ENCODE results near the gene IPO9. TPM values are rescaled to one million over a fixed set of nuclear protein-coding genes. Genes with fewer than 3 reads are reported as not detected.
"Not testable (repeated sequence)": the region's sequence is repeated elsewhere in the genome, so short reads cannot be mapped to it uniquely, and the experiment has no call there.

IPO9 gene
- total RNA-seq, 4 donors from 2014 or later = 7.2 to 16.3 (median 10.3) TPM

DNA sequence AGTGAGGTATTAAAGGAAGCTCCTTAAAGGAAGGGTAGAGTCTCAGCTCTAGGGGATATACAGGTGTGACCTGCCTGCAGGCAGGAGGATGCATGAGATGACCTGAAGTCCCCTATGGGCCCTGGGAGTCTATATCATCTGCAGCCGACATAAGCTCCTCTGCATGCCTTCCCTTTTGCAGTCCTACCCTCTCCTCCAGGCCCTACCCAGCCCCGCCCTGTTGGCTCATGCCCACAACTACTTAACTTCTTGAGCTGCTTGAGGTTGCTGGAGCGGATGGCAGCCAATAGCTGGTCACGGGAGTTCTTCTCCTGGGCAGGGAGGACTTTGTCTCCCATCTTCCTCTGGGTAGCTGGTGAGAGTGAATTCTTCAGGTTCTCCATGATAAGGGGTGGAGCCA lies 70.0 kb downstream of the IPO9 start:
- intact Hi-C loops (cut with DNase I; ENCODE audit: low total_unique reads) (no loop called here), in situ Hi-C loops (cut with MboI; ENCODE audit: low sequenced_read_pairs in 4 of 4) (loop anchor here in 3 of 4 donors (5.0 to 25.0 kb wide), 2 partner anchors 73 to 238 kb away; partner anchors contain the start of gene ARL8A (in 3 of the 3))
- no peaks in the 10 kb centered on the region for H3K36me3 ChIP-seq
- H3K4me1 ChIP-seq = peaks cover 13 to 25% of the 10 kb centered on the region in 2 donors
- no peak overlapping the region for H3K4me3 ChIP-seq
- H3K27me3 ChIP-seq = no peaks in the 10 kb centered on the region
- H3K27ac ChIP-seq = peak overlapping the region in 3 of 4 donors; percentile 17 to 35 (median 22)
- no peaks in the 10 kb centered on the region for H3K9me3 ChIP-seq
- TF ChIP-seq POLR2A (IDR thresholded peaks at IDR 0.05) (no peak), CTCF (IDR thresholded peaks at IDR 0.05 in 4 of 5, conservative IDR thresholded peaks at IDR 0.05 in 1 of 5) (no peak)
- no peak for DNase-seq
- no peak for ATAC-seq

DNA sequence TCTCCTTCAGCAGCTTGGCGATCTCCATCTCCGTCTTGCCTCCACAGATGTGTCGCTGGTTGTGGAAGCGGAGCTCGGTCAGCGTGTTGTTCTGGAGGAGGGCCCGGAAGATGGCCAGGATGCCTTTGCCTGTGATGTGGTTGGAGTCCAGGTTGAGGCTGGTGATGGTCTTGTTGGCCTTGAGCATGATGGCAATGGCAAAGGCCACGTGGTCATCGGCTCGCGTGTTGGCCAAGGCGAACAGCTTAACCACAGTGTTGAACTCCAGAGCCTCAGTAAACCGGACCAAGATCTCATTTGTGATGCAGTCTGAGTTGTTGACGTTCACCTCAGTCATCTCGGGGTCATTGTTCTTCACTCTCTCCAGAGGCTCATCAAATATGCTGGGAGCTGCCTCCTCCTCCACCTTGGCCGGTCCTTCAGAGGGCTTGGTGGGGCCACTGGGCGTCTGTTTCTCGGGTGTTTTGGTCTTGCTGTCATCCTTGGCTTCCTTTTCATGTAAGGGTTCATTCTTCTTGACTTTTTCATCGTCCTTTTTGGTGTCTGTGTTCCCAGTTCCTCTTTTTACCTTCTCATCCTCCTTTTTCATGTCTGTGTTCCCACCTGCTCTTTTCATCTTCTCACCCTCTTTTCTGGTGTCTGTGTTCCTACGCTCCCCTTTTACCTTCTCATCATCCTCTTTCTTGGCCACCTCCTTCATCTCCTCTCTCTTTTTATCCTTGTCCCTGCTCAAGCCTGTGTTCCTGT lies 70.9 kb downstream of the IPO9 start:
- Histone ChIP-seq H3K36me3 (no peaks in the 10 kb centered on the region), H3K27ac (peak overlapping the region in 3 of 4 donors; percentile 22 to 35 (median 31)), H3K4me1 (peaks cover 18% of the 10 kb centered on the region in 2 donors), H3K4me3 (no peak overlapping the region), H3K9me3 (no peaks in the 10 kb centered on the region), H3K27me3 (no peaks in the 10 kb centered on the region)
- ATAC-seq = no peak
- in situ Hi-C loops (cut with MboI; ENCODE audit: low sequenced_read_pairs in 4 of 4) (loop anchor here in 3 of 4 donors (5.0 to 25.0 kb wide), 2 partner anchors 72 to 237 kb away; partner anchors contain the start of gene ARL8A (in 3 of the 3)), intact Hi-C loops (cut with DNase I; ENCODE audit: low total_unique reads) (no loop called here)
- DNase-seq = no peak
- TF ChIP-seq CTCF (IDR thresholded peaks at IDR 0.05 in 4 of 5, conservative IDR thresholded peaks at IDR 0.05 in 1 of 5) (no peak), POLR2A (IDR thresholded peaks at IDR 0.05) (no peak)

GRCh38 chr1:201900476-201900875 lies 71.5 kb downstream of the IPO9 start:
- intact Hi-C loops (cut with DNase I; ENCODE audit: low total_unique reads) = no loop called here
- no peak for DNase-seq
- in situ Hi-C loops (cut with MboI; ENCODE audit: low sequenced_read_pairs in 4 of 4) = no loop called here
- no peaks in the 10 kb centered on the region for H3K9me3 ChIP-seq
- no peak for TF ChIP-seq CTCF (IDR thresholded peaks at IDR 0.05 in 4 of 5, conservative IDR thresholded peaks at IDR 0.05 in 1 of 5)
- TF ChIP-seq POLR2A (IDR thresholded peaks at IDR 0.05) = no peak
- no peak for ATAC-seq
- no peaks in the 10 kb centered on the region for H3K36me3 ChIP-seq
- H3K4me3 ChIP-seq = no peak overlapping the region
- peaks cover 21 to 25% of the 10 kb centered on the region in 2 donors for H3K4me1 ChIP-seq
- no peaks in the 10 kb centered on the region for H3K27me3 ChIP-seq
- peak overlapping the region in 3 of 4 donors; percentile 22 to 35 (median 31) for H3K27ac ChIP-seq

GRCh38 chr1:201901036-201901435 lies 72.1 kb downstream of the IPO9 start:
- peak overlapping the region in 3 of 4 donors; percentile 22 to 35 (median 31) for H3K27ac ChIP-seq

DNA sequence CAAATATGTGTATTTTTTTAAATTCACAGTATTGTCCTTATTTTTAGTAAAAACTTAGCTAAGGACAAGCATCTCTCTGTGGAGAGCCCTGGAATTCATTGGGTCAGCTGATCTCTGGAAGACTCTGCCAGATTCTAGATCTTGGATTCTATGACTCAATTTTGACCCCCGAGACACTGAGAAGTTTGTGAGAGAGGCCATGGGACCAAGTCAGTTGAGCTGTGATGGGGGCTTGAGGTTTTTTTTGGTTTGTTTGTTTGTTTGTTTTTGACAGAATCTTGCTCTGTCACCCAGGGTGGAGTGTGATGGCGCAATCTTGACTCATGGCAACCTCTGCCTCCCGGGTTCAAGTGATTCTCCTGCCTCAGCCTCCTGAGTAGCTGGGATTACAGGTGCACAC lies 73.2 kb downstream of the IPO9 start:
- Histone ChIP-seq H3K4me3 (no peak overlapping the region), H3K9me3 (no peaks in the 10 kb centered on the region), H3K36me3 (no peaks in the 10 kb centered on the region), H3K27ac (peak overlapping the region; percentile 51 to 75 (median 72)), H3K27me3 (no peaks in the 10 kb centered on the region), H3K4me1 (peaks cover 22 to 27% of the 10 kb centered on the region in 2 donors)
- TF ChIP-seq CTCF (IDR thresholded peaks at IDR 0.05 in 4 of 5, conservative IDR thresholded peaks at IDR 0.05 in 1 of 5) = no peak
- no peak for TF ChIP-seq POLR2A (IDR thresholded peaks at IDR 0.05)
- DNase-seq (no peak), ATAC-seq (no peak)
- in situ Hi-C loops (cut with MboI; ENCODE audit: low sequenced_read_pairs in 4 of 4) = no loop called here
- intact Hi-C loops (cut with DNase I; ENCODE audit: low total_unique reads) = no loop called here

More at GRCh38 chr1:201901036-201901435, 72.1 kb downstream of the IPO9 start:
- in situ Hi-C loops (cut with MboI; ENCODE audit: low sequenced_read_pairs in 4 of 4); H3K27me3 ChIP-seq; H3K36me3 ChIP-seq; ATAC-seq; DNase-seq; H3K4me3 ChIP-seq; intact Hi-C loops (cut with DNase I; ENCODE audit: low total_unique reads); H3K9me3 ChIP-seq: not testable (repeated sequence)
- H3K4me1 ChIP-seq = peaks cover 23 to 30% of the 10 kb centered on the region in 2 donors

Data from gastrocnemius medialis (tissue), 4 donors.